ENCODE measurements around the gene EVA1A.
"Not testable (repeated sequence)": the region's sequence is repeated elsewhere in the genome, so short reads cannot be mapped to it uniquely, and the experiment has no call there.

The EVA1A gene

DNA sequence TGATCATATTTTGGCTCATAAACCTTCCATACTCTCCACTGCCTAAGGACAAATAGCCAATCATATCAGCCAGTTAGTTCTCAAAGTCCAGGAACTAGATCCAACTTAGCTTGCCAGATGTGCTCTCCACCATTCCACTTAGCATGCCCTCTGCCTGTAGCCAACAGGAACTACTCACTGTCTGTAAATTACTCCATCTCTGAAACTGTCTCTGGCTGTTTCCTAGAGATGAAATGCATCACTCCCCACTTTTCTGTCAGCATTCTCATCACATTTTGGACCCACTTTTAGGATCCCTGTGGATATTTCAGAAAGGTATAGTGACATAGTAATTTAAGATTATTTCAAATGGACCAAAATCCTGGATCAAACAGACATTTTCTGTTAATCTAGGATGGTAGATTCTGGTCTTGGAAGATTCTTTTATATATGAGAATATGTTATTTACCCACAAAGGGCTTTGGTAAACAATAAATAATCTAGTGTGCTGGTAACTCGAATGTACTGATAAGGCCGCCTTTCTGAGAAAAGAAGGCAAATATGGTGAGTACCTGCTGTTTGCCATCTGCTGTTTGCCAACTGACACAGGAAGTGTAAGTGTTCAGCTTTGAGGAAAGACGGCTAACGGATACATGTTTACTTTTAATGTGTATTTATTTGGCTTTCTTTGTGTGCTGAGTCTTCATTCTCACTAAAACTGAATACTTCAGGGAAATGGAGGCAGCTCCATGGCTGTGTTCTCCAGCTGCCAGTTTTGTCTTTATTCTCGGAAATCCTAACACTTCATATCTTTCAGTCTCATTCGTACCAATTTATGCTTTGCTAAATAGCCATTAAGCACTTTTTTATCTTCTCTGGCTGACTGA, 79.5 kb downstream of the EVA1A start:
- H4K8ac ChIP-seq (ENCODE audit: low read length) = no peak overlapping the region
- H3K14ac ChIP-seq (ENCODE audit: low read length in 2 of 2) = no peak overlapping the region
- no peak overlapping the region for H2BK120ac ChIP-seq (ENCODE audit: low read depth, low read length)
- DNase-seq = peak; percentile 32
- H3K27me3 ChIP-seq (ENCODE audit: control insufficient read depth in 1 of 2, insufficient read depth in 1 of 2, low read length in 2 of 2) = peaks cover 0 to 3% of the 10 kb centered on the region in 2 experiments
- H4K91ac ChIP-seq (ENCODE audit: low read length) = no peak overlapping the region
- no peak overlapping the region for H3K4me3 ChIP-seq (ENCODE audit: insufficient read depth in 1 of 2, low read depth in 1 of 2, low read length in 2 of 2)
- H3K23ac ChIP-seq (ENCODE audit: low read length in 2 of 2) = no peak overlapping the region
- H3K9me3 ChIP-seq (ENCODE audit: control insufficient read depth, low read length) = no peaks in the 10 kb centered on the region
- no peak overlapping the region for H3K4ac ChIP-seq (ENCODE audit: low read depth in 1 of 2, low read length in 2 of 2)
- no peak overlapping the region for H3K9ac ChIP-seq (ENCODE audit: low read length)
- H2AK5ac ChIP-seq (ENCODE audit: low read length, severe bottlenecking) = no peak overlapping the region
- no peaks in the 10 kb centered on the region for H3K36me3 ChIP-seq (ENCODE audit: control insufficient read depth in 1 of 2, insufficient read depth in 2 of 2, low read depth in 1 of 2, low read length in 2 of 2)
- H3K79me1 ChIP-seq (replicated peaks; ENCODE audit: low read length, poor library complexity, severe bottlenecking) = no peaks in the 10 kb centered on the region
- WGBS = 83% methylated on average over 6 of the region's 6 CpGs
- no peak overlapping the region for H3K4me2 ChIP-seq (ENCODE audit: low read length, poor library complexity, severe bottlenecking)
- H2BK12ac ChIP-seq (ENCODE audit: low read length in 2 of 2) = no peak overlapping the region
- H2BK5ac ChIP-seq (ENCODE audit: low read depth, low read length, poor library complexity, severe bottlenecking) = no peak overlapping the region
- no peak overlapping the region for H2BK15ac ChIP-seq (ENCODE audit: low read depth, poor library complexity, severe bottlenecking)
- no peaks in the 10 kb centered on the region for H3K4me1 ChIP-seq (ENCODE audit: control insufficient read depth, insufficient read depth, low read depth, low read length)
- no peak overlapping the region for H2AFZ ChIP-seq (ENCODE audit: low read depth, low read length)
- H3K18ac ChIP-seq (ENCODE audit: low read depth in 1 of 2, low read length in 2 of 2) = no peak overlapping the region
- no peak overlapping the region for H3K27ac ChIP-seq (ENCODE audit: low read length, poor library complexity, severe bottlenecking)

- H3K23ac ChIP-seq (ENCODE audit: low read length in 2 of 2); H4K91ac ChIP-seq (ENCODE audit: low read length); H2BK5ac ChIP-seq (ENCODE audit: low read depth, low read length, poor library complexity, severe bottlenecking); DNase-seq; H3K27ac ChIP-seq (ENCODE audit: low read length, poor library complexity, severe bottlenecking); H3K9ac ChIP-seq (ENCODE audit: low read length); H2BK120ac ChIP-seq (ENCODE audit: low read depth, low read length); H3K4me2 ChIP-seq (ENCODE audit: low read length, poor library complexity, severe bottlenecking); H4K8ac ChIP-seq (ENCODE audit: low read length); H2AFZ ChIP-seq (ENCODE audit: low read depth, low read length); H3K36me3 ChIP-seq (ENCODE audit: control insufficient read depth in 1 of 2, insufficient read depth in 2 of 2, low read depth in 1 of 2, low read length in 2 of 2); H3K9me3 ChIP-seq (ENCODE audit: control insufficient read depth, low read length); H3K4ac ChIP-seq (ENCODE audit: low read depth in 1 of 2, low read length in 2 of 2); H3K27me3 ChIP-seq (ENCODE audit: control insufficient read depth in 1 of 2, insufficient read depth in 1 of 2, low read length in 2 of 2); H2BK12ac ChIP-seq (ENCODE audit: low read length in 2 of 2); H3K4me3 ChIP-seq (ENCODE audit: insufficient read depth in 1 of 2, low read depth in 1 of 2, low read length in 2 of 2); H3K79me1 ChIP-seq (replicated peaks; ENCODE audit: low read length, poor library complexity, severe bottlenecking); H2AK5ac ChIP-seq (ENCODE audit: low read length, severe bottlenecking); H3K4me1 ChIP-seq (ENCODE audit: control insufficient read depth, insufficient read depth, low read depth, low read length); H3K18ac ChIP-seq (ENCODE audit: low read depth in 1 of 2, low read length in 2 of 2); H2BK15ac ChIP-seq (ENCODE audit: low read depth, poor library complexity, severe bottlenecking): not testable (repeated sequence)
- WGBS = 100% methylated on average over 1 of the region's 1 CpG
- peak overlapping the region in 1 of 2 experiments; percentile 45 for H3K14ac ChIP-seq (ENCODE audit: low read length in 2 of 2)
Measured at GRCh38 chr2:75477696-75478095, 83.0 kb downstream of the EVA1A start.

GRCh38 chr2:75476761-75477160, 84.0 kb downstream of the EVA1A start:
- Histone ChIP-seq H3K23ac (ENCODE audit: low read length in 2 of 2) (no peak overlapping the region), H3K9me3 (ENCODE audit: control insufficient read depth, low read length) (no peaks in the 10 kb centered on the region), H2BK12ac (ENCODE audit: low read length in 2 of 2) (no peak overlapping the region), H3K4me1 (ENCODE audit: control insufficient read depth, insufficient read depth, low read depth, low read length) (no peaks in the 10 kb centered on the region), H2BK120ac (ENCODE audit: low read depth, low read length) (no peak overlapping the region), H4K8ac (ENCODE audit: low read length) (no peak overlapping the region), H3K18ac (ENCODE audit: low read depth in 1 of 2, low read length in 2 of 2) (no peak overlapping the region), H3K4me3 (ENCODE audit: insufficient read depth in 1 of 2, low read depth in 1 of 2, low read length in 2 of 2) (no peak overlapping the region), H3K36me3 (ENCODE audit: control insufficient read depth in 1 of 2, insufficient read depth in 2 of 2, low read depth in 1 of 2, low read length in 2 of 2) (no peaks in the 10 kb centered on the region), H3K79me1 (replicated peaks; ENCODE audit: low read length, poor library complexity, severe bottlenecking) (no peaks in the 10 kb centered on the region), H3K27ac (ENCODE audit: low read length, poor library complexity, severe bottlenecking) (no peak overlapping the region), H2AK5ac (ENCODE audit: low read length, severe bottlenecking) (no peak overlapping the region), H2AFZ (ENCODE audit: low read depth, low read length) (no peak overlapping the region), H2BK5ac (ENCODE audit: low read depth, low read length, poor library complexity, severe bottlenecking) (no peak overlapping the region), H3K27me3 (ENCODE audit: control insufficient read depth in 1 of 2, insufficient read depth in 1 of 2, low read length in 2 of 2) (peaks cover 0 to 10% of the 10 kb centered on the region in 2 experiments), H3K4me2 (ENCODE audit: low read length, poor library complexity, severe bottlenecking) (no peak overlapping the region), H3K4ac (ENCODE audit: low read depth in 1 of 2, low read length in 2 of 2) (no peak overlapping the region), H3K9ac (ENCODE audit: low read length) (no peak overlapping the region), H2BK15ac (ENCODE audit: low read depth, poor library complexity, severe bottlenecking) (no peak overlapping the region), H3K14ac (ENCODE audit: low read length in 2 of 2) (no peak overlapping the region), H4K91ac (ENCODE audit: low read length) (no peak overlapping the region)
- DNase-seq = peak; percentile 70
- WGBS = 0% methylated on average over 2 of the region's 2 CpGs

DNA sequence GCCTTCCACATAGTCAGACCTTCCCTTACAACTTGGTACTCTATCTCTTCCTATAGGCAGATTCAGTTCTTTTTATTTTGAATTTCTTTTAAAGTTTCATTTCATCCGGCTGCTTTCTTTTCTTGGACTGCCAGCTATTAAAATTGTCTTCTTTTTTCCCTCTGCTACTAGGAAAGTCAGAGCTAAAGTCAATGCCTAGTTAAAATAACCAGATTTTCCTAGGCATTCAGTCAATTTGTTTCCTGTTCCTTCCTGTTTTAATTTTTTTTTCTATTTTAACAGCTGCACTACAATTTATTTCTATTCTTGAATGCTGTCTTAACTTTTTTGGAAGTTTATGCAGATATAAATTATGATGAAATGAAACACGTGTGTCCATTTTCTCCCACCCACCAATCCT, 84.8 kb downstream of the EVA1A start:
- Histone ChIP-seq H3K36me3 (ENCODE audit: control insufficient read depth in 1 of 2, insufficient read depth in 2 of 2, low read depth in 1 of 2, low read length in 2 of 2) (no peaks in the 10 kb centered on the region), H3K27me3 (ENCODE audit: control insufficient read depth in 1 of 2, insufficient read depth in 1 of 2, low read length in 2 of 2) (peaks cover 0 to 10% of the 10 kb centered on the region in 2 experiments), H4K8ac (ENCODE audit: low read length) (no peak overlapping the region), H3K4me2 (ENCODE audit: low read length, poor library complexity, severe bottlenecking) (no peak overlapping the region), H3K27ac (ENCODE audit: low read length, poor library complexity, severe bottlenecking) (no peak overlapping the region), H3K9ac (ENCODE audit: low read length) (no peak overlapping the region), H2AFZ (ENCODE audit: low read depth, low read length) (no peak overlapping the region), H3K4ac (ENCODE audit: low read depth in 1 of 2, low read length in 2 of 2) (no peak overlapping the region), H2BK12ac (ENCODE audit: low read length in 2 of 2) (no peak overlapping the region), H2BK15ac (ENCODE audit: low read depth, poor library complexity, severe bottlenecking) (no peak overlapping the region), H2BK5ac (ENCODE audit: low read depth, low read length, poor library complexity, severe bottlenecking) (no peak overlapping the region), H3K4me3 (ENCODE audit: insufficient read depth in 1 of 2, low read depth in 1 of 2, low read length in 2 of 2) (no peak overlapping the region), H3K79me1 (replicated peaks; ENCODE audit: low read length, poor library complexity, severe bottlenecking) (no peaks in the 10 kb centered on the region), H3K14ac (ENCODE audit: low read length in 2 of 2) (no peak overlapping the region), H3K18ac (ENCODE audit: low read depth in 1 of 2, low read length in 2 of 2) (no peak overlapping the region), H2AK5ac (ENCODE audit: low read length, severe bottlenecking) (no peak overlapping the region), H3K4me1 (ENCODE audit: control insufficient read depth, insufficient read depth, low read depth, low read length) (no peaks in the 10 kb centered on the region), H3K9me3 (ENCODE audit: control insufficient read depth, low read length) (no peaks in the 10 kb centered on the region), H4K91ac (ENCODE audit: low read length) (no peak overlapping the region), H3K23ac (ENCODE audit: low read length in 2 of 2) (no peak overlapping the region), H2BK120ac (ENCODE audit: low read depth, low read length) (no peak overlapping the region)
- 61% methylated on average over 2 of the region's 2 CpGs for WGBS
- DNase-seq = no peak
